ENCODE measurements around the gene CARHSP1. TPM values are rescaled to one million over a fixed set of nuclear protein-coding genes. Genes with fewer than 3 reads are reported as not detected.

Gene CARHSP1
- polyA plus RNA-seq, 2 of the 4 experiments (the other 2 are of a cell fraction), result 53.9 to 172 TPM

- WGBS (ENCODE audit: missing lambda C conversion rate), result 63% methylated on average over 17 of the region's 17 CpGs
- ATAC-seq (peak; percentile 63 to 74), DNase-seq (ENCODE audit: low read depth in 1 of 2, low spot score in 1 of 2) (peak in 1 of 2 experiments; percentile 83), FAIRE-seq (no peak)
- ChIA-PET POLR2A (interaction anchor here (0.6 to 1.8 kb wide), 4 partner anchors 11 to 54 kb away, joined by 3 to 5 read pairs (median 4); no protein-coding TSS in a partner anchor), CTCF (interaction anchor here (0.5 to 5.0 kb wide), 11 partner anchors 9 to 271 kb away, joined by 3 to 49 read pairs (median 3); partner anchors contain the start of gene LITAFD)
- Histone ChIP-seq H3K4me1 (peaks cover 78% of the 10 kb centered on the region), H3K4me3 (0 out of 3 replicates have a peak overlapping the region, but pooled peaks have one; percentile 11), H3K4me2 (peak overlapping the region; percentile 98), H3K9me3 (no peaks in the 10 kb centered on the region), H3K27ac (peak overlapping the region; percentile 74 to 94)
- TF ChIP-seq RAD21 (conservative IDR thresholded peaks at IDR 0.05 in 1 of 2, IDR thresholded peaks at IDR 0.05 in 1 of 2), result peak; percentile 7 to 24; a peak in 2 of 5 replicates
- TF ChIP-seq KDM5A (IDR thresholded peaks at IDR 0.05), result no peak
- peak; percentile 70 for TF ChIP-seq POLR2AphosphoS2 (conservative IDR thresholded peaks at IDR 0.05; ENCODE audit: low read length)
- no peak for TF ChIP-seq HMGXB4 (CRISPR knock-in tag; IDR thresholded peaks at IDR 0.05; ENCODE audit: borderline replicate concordance)
- 0 out of 3 replicates have a peak, but pooled peaks have one; percentile 23 for TF ChIP-seq SMC3 (IDR thresholded peaks at IDR 0.05)
- TF ChIP-seq, protein P1, sequence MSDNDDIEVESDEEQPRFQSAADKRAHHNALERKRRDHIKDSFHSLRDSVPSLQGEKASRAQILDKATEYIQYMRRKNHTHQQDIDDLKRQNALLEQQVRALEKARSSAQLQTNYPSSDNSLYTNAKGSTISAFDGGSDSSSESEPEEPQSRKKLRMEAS (IDR thresholded peaks at IDR 0.05), result peak; percentile 18
- peak; percentile 38; the same call in 1 of the 2 replicates for TF ChIP-seq GATA3 (IDR thresholded peaks at IDR 0.05; ENCODE audit: borderline replicate concordance)
- TF ChIP-seq TFCP2L1 (CRISPR knock-in tag; IDR thresholded peaks at IDR 0.05), result 0 out of 2 replicates have a peak, but pooled peaks have one; percentile 12
- peak; percentile 45 to 71; a peak in 3 of 5 replicates for TF ChIP-seq JUN (IDR thresholded peaks at IDR 0.05)
Measured at GRCh38 chr16:8863594-8864424, 5.0 kb downstream of the CARHSP1 start.

GRCh38 chr16:8862309-8863130, 6.3 kb downstream of the CARHSP1 start:
- peaks cover 78% of the 10 kb centered on the region for H3K4me1 ChIP-seq
- H3K4me3 ChIP-seq, result no peak overlapping the region
- no peaks in the 10 kb centered on the region for H3K9me3 ChIP-seq
- TF ChIP-seq HDAC2 (IDR thresholded peaks at IDR 0.05), result 0 out of 2 replicates have a peak, but pooled peaks have one; percentile 38
- TF ChIP-seq POLR2AphosphoS2 (conservative IDR thresholded peaks at IDR 0.05; ENCODE audit: low read length), result peak; percentile 58; the same call in 1 of the 2 replicates
- no peak for TF ChIP-seq HOXB5 (CRISPR knock-in tag; IDR thresholded peaks at IDR 0.05)
- FAIRE-seq, result no peak
- CTCF ChIA-PET, result interaction anchor here (0.6 to 5.0 kb wide), 10 partner anchors 11 to 1748 kb away, joined by 3 to 49 read pairs (median 3); partner anchors contain the start of gene LITAFD
- peak in 1 of 2 experiments; percentile 1; a peak in 2 of 6 replicates for ATAC-seq
- H3K4me2 ChIP-seq, result peak overlapping the region; percentile 98
- POLR2A ChIA-PET, result interaction anchor here (0.7 to 0.9 kb wide), 2 partner anchors 9 to 147 kb away, joined by 3 read pairs; no protein-coding TSS in a partner anchor
- 90% methylated on average over 14 of the region's 14 CpGs for WGBS (ENCODE audit: missing lambda C conversion rate)
- no peak for DNase-seq (ENCODE audit: low read depth in 1 of 2, low spot score in 1 of 2)
- peak overlapping the region; percentile 74 to 94; a peak in 5 of 6 replicates for H3K27ac ChIP-seq

DNA sequence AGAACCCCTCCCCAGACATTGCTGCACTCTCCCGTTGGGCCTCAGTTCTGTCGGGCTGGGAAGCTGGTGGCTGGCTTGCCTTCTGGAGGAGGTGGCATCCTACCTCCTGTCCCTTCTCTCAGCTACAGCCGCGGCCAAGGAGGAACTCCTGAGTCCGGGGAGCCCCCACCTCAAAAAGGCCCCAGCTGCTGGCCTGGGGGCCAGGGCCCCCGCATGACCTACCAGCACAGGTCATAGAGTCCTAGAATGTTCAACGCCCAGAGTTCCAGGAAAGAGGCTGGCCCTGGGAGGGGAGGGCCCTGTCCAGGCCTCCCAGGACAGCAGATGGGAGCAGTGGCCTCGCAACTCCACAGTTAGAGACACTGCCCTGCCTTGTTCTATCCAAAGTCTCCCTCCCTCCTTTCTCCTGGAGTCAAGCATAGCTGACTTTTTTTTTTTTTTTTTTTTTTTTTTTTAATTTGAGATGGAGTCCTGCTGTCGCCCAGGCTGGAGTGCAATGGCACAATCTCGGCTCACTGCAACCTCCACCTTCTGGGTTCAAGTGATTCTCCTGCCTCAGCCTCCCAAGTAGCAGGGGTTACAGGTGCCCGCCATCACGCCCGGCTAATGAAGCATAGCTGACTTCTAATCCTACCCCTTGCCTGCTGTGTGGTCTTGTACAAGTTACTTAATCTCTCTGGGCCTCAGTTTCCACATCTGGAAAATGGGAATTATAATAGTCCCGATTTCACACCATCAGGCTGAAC, 7.1 kb downstream of the CARHSP1 start:
- no peak for DNase-seq (ENCODE audit: low read depth in 1 of 2, low spot score in 1 of 2)
- ChIA-PET POLR2A (interaction anchor here (0.9 to 1.2 kb wide), 2 partner anchors 147 to 230 kb away, joined by 3 to 4 read pairs; partner anchors contain the start of gene HAPSTR1), CTCF (interaction anchor here (0.8 to 5.0 kb wide), 6 partner anchors 10 to 239 kb away, joined by 3 to 49 read pairs (median 3); partner anchors contain the start of gene LITAFD)
- FAIRE-seq, result no peak
- no peaks in the 10 kb centered on the region for H3K9me3 ChIP-seq
- H3K4me3 ChIP-seq, result no peak overlapping the region
- no peak overlapping the region for H3K4me2 ChIP-seq
- peak; percentile 85 for TF ChIP-seq KDM1A (IDR thresholded peaks at IDR 0.05; ENCODE audit: low read depth)
- TF ChIP-seq HDAC2 (IDR thresholded peaks at IDR 0.05), result no peak
- peaks cover 70% of the 10 kb centered on the region for H3K4me1 ChIP-seq
- no peak for ATAC-seq
- H3K27ac ChIP-seq, result peak overlapping the region in 1 of 2 experiments; percentile 70; a peak in 4 of 6 replicates
- 91% methylated on average over 11 of the region's 14 CpGs for whole genome bisulfite sequencing (ENCODE audit: missing lambda C conversion rate)
